GM12892 (cell line): ENCODE measurements around the gene SPARCL1.

Experiments used
- POLR2A ChIP-seq: IDR thresholded peaks from 2 replicates; pipeline ENCODE4 v1.6.1; 2011; ENCODE audit warnings: low read depth, low read length, control low read depth
- POLR2AphosphoS5 ChIP-seq: IDR thresholded peaks from 2 replicates; pipeline ENCODE4 v1.6.1; 2011; ENCODE audit warnings: low read depth, low read length, control low read depth

GRCh38 chr4:87540146-87541058 is 11.2 kb upstream of the SPARCL1 start:
- TF ChIP-seq POLR2A (no peak), POLR2AphosphoS5 (no peak)
